ENCODE data around the gene EFCAB7.
"Not testable (repeated sequence)": the region's sequence is repeated elsewhere in the genome, so short reads cannot be mapped to it uniquely, and the experiment has no call there.

- TF ChIP-seq CTCF (IDR thresholded peaks at IDR 0.05; ENCODE audit: low read depth, low read length); EZH2phosphoT487 (IDR thresholded peaks at IDR 0.05; ENCODE audit: low read depth): not testable (repeated sequence)
These were observed 49.4 kb downstream of the EFCAB7 start for GRCh38 chr1:63572686-63573085.

Measured in OCI-LY3 (cell line).